ENCODE data around the gene BRIP1.

DNA sequence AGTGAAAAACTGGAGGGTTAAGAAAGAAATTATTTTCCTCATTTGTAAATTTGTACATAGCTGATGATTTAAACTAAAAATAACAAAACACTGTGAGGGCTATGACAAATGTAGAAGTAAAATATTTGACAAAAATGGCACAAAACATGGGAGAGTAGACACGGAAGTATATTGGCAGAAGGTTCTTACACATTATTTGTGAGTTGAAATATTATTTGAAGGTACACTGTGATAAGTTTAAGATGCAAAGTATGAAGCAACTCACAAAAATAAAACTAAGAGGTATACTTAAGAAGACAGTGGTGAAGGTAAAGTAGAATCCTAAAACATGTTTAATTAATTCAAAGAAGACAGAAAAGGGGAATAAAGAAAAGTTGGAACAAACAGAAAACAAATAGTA is 34.6 kb downstream of the BRIP1 start:
- TF ChIP-seq ZNF830 (CRISPR knock-in tag; IDR thresholded peaks at IDR 0.05) (no peak), TEAD2 (tag; IDR thresholded peaks at IDR 0.05) (no peak), FOXM1 (IDR thresholded peaks at IDR 0.05; ENCODE audit: low read depth) (no peak), FOXM1 (CRISPR knock-in tag; IDR thresholded peaks at IDR 0.05; ENCODE audit: low read depth) (no peak), GABPB1 (CRISPR knock-in tag; IDR thresholded peaks at IDR 0.05) (no peak), PML (IDR thresholded peaks at IDR 0.05; ENCODE audit: low read length) (no peak), SRF (CRISPR knock-in tag; IDR thresholded peaks at IDR 0.05) (no peak), SMAD1 (IDR thresholded peaks at IDR 0.05; ENCODE audit: low read depth, low read length, partially characterized antibody) (no peak), NFYB (IDR thresholded peaks at IDR 0.05; ENCODE audit: extremely low read depth, insufficient read length) (no peak), CREB1 (IDR thresholded peaks at IDR 0.05) (no peak), CREB1 (CRISPR knock-in tag; IDR thresholded peaks at IDR 0.05) (no peak), RBFOX2 (IDR thresholded peaks at IDR 0.05; ENCODE audit: low read depth, low read length) (no peak), EZH2 (IDR thresholded peaks at IDR 0.05; ENCODE audit: borderline replicate concordance, low read depth, low read length) (no peak)
- TF ChIP-seq, protein P1, sequence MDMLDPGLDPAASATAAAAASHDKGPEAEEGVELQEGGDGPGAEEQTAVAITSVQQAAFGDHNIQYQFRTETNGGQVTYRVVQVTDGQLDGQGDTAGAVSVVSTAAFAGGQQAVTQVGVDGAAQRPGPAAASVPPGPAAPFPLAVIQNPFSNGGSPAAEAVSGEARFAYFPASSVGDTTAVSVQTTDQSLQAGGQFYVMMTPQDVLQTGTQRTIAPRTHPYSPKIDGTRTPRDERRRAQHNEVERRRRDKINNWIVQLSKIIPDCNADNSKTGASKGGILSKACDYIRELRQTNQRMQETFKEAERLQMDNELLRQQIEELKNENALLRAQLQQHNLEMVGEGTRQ (CRISPR knock-in tag; IDR thresholded peaks at IDR 0.05) = no peak
- TF ChIP-seq, protein P2, sequence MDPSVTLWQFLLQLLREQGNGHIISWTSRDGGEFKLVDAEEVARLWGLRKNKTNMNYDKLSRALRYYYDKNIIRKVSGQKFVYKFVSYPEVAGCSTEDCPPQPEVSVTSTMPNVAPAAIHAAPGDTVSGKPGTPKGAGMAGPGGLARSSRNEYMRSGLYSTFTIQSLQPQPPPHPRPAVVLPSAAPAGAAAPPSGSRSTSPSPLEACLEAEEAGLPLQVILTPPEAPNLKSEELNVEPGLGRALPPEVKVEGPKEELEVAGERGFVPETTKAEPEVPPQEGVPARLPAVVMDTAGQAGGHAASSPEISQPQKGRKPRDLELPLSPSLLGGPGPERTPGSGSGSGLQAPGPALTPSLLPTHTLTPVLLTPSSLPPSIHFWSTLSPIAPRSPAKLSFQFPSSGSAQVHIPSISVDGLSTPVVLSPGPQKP (CRISPR knock-in tag; IDR thresholded peaks at IDR 0.05) = no peak
- TF ChIP-seq, protein P3, sequence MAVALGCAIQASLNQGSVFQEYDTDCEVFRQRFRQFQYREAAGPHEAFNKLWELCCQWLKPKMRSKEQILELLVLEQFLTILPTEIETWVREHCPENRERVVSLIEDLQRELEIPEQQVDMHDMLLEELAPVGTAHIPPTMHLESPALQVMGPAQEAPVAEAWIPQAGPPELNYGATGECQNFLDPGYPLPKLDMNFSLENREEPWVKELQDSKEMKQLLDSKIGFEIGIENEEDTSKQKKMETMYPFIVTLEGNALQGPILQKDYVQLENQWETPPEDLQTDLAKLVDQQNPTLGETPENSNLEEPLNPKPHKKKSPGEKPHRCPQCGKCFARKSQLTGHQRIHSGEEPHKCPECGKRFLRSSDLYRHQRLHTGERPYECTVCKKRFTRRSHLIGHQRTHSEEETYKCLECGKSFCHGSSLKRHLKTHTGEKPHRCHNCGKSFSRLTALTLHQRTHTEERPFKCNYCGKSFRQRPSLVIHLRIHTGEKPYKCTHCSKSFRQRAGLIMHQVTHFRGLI (CRISPR knock-in tag; IDR thresholded peaks at IDR 0.05) = no peak
